SH-SY5Y (cell line): ENCODE results near the gene MPRIP.

ENCODE experiments used
- GATA2 ChIP-seq: IDR thresholded peaks from 2 replicates; pipeline ENCODE4 v1.6.1; 2011; ENCODE audit warnings: mild to moderate bottlenecking, low read depth, low read length
- GATA3 ChIP-seq: IDR thresholded peaks from 2 replicates; pipeline ENCODE4 v1.6.1; 2011; ENCODE audit warnings: low read depth, mild to moderate bottlenecking, low read length, moderate library complexity

DNA sequence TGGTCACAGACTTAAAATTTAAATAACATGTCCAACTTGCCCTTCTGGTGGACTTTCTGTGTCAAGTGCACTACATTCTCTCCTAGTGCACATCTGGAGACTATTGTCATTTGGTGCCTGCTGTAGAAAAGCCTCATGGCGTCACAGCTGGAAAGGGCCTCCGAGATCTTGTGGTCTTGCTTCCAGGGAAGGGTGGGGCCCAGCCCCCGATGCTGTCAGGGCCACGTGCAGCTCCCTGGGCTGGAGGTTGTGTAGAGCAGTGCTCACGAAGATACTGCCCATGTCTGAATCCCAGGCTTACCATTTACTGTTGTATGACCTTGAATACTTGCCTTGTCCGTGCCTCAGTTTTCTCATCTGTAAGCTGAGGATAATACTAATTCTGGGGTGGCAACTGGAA lies 6.8 kb upstream of the MPRIP start:
- TF ChIP-seq GATA3 (no peak), GATA2 (no peak)
